HCT116 (cell line): ENCODE data around the gene ZNF584. TPM values are rescaled to one million over a fixed set of nuclear protein-coding genes. Genes with fewer than 3 reads are reported as not detected.

Experiments
- ATAC-seq: fragments of 200-7000 bp; cut with Tn5 transposase; 2 replicates; pipeline ENCODE4 v1.9.1; 2020; ENCODE audit warnings: mild to moderate bottlenecking, moderate library complexity
- BruUV-seq: library from RNA; stranded (reverse); fragments of 400-500 nt; replicated peaks from 2 replicates; lab custom pipeline; 2021; lab: Mats Ljungman, UMichigan
- CTCF ChIA-PET: fragments of 300-600 bp; sonication (Branson Sonifier 250); formaldehyde crosslinking; loops from one replicate; lab custom pipeline; 2021; ENCODE audit warnings: antibody characterized with exemption; lab: Charles Lee
- POLR2A ChIA-PET: fragments of 300-600, 350-600 bp; sonication (Branson Sonifier 250); formaldehyde crosslinking; loops from one replicate; lab custom pipeline; 2021; ENCODE audit warnings: antibody characterized with exemption; lab: Charles Lee
- RAD21 ChIA-PET, 2 experiments: fragments of 300-600 bp; sonication (Branson Sonifier 250); formaldehyde crosslinking; loops; one replicate each; lab custom pipeline; 2023; ENCODE audit warnings: low total read pairs in 2 of 2; ENCODE audit not compliant: uncharacterized antibody in 2 of 2, unreplicated experiment in 2 of 2, low non-redundant PET in 1 of 2; lab: Charles Lee
- DNase-seq: peaks from one replicate; pipeline ENCODE4 v3.0.0-alpha.2; 2010; ENCODE audit warnings: low read depth, low spot score
- H2AFZ ChIP-seq: fragments of 200-600 bp; shearing (Covaris generic), sonication (generic); 2 replicates; pipeline ENCODE4 v1.6.1; 2017; ENCODE audit warnings: low read depth, mixed run types, mixed read lengths, antibody characterized with exemption, low read length; ENCODE audit not compliant: poor library complexity, severe bottlenecking
- H3K27ac ChIP-seq: 2 replicates; pipeline ENCODE4 v1.5.1; 2012; ENCODE audit warnings: low read depth, low read length
- H3K27me3 ChIP-seq: fragments of 200-600 bp; sonication (generic); 2 replicates; pipeline ENCODE4 v1.6.1; 2016; ENCODE audit warnings: mixed run types, low read length, mixed read lengths; ENCODE audit not compliant: insufficient read depth
- H3K36me3 ChIP-seq, 2 experiments: fragments of 200-500 bp in 1 of 2; fragments of 200-600 bp in 1 of 2; sonication (Bioruptor generic) in 1 of 2; sonication (generic) in 1 of 2; 2 replicates each; pipeline versions ENCODE4 v1.5.1 to v1.6.1; 2014 to 2016; ENCODE audit warnings: low read length in 2 of 2, inconsistent platforms in 1 of 2, mixed read lengths in 1 of 2, mixed run types in 1 of 2; ENCODE audit not compliant: insufficient read depth in 2 of 2, control insufficient read depth in 1 of 2
- H3K4me1 ChIP-seq, 2 experiments: fragments of 200-600 bp in 1 of 2; sonication (generic) in 1 of 2; 2 replicates each; pipeline versions ENCODE4 v1.5.1 to v1.6.1; 2012 to 2017; ENCODE audit warnings: low read length in 2 of 2, inconsistent platforms in 1 of 2, mild to moderate bottlenecking in 1 of 2, mixed read lengths in 1 of 2, mixed run types in 1 of 2, moderate library complexity in 1 of 2; ENCODE audit not compliant: insufficient read depth in 2 of 2, control insufficient read depth in 1 of 2
- H3K4me2 ChIP-seq: fragments of 200-600 bp; sonication (generic); 2 replicates; pipeline ENCODE4 v1.6.1; 2017; ENCODE audit warnings: mixed run types, low read length, mixed read lengths
- H3K4me3 ChIP-seq, 2 experiments: fragments of 200-600 bp in 1 of 2; sonication (generic) in 1 of 2; replicated peaks in 1 of 2; 2 replicates each; pipeline ENCODE4 v1.5.1; 2011 to 2016; ENCODE audit warnings: low read length in 2 of 2, control low read depth in 1 of 2, low read depth in 1 of 2, mild to moderate bottlenecking in 1 of 2, mixed read lengths in 1 of 2, mixed run types in 1 of 2
- H3K79me2 ChIP-seq: fragments of 200-600 bp; sonication (generic); 2 replicates; pipeline ENCODE4 v1.6.1; 2017; ENCODE audit warnings: mild to moderate bottlenecking, mixed run types, low read length, moderate library complexity, mixed read lengths; ENCODE audit not compliant: insufficient read depth
- H3K9ac ChIP-seq: fragments of 200-600 bp; sonication (generic); 2 replicates; pipeline ENCODE4 v1.6.1; 2016; ENCODE audit warnings: low read length, mixed read lengths
- H3K9me2 ChIP-seq: fragments of 200-600 bp; sonication (generic), shearing (Covaris generic); 2 replicates; pipeline ENCODE4 v1.6.1; 2017; ENCODE audit warnings: mixed run types, mild to moderate bottlenecking, moderate library complexity; ENCODE audit not compliant: insufficient read depth
- H3K9me3 ChIP-seq, 2 experiments: fragments of 200-500 bp in 1 of 2; fragments of 200-600 bp in 1 of 2; sonication (Bioruptor generic) in 1 of 2; sonication (generic) in 1 of 2; 2 replicates each; pipeline ENCODE4 v1.6.1; 2014 to 2017; ENCODE audit warnings: low read length in 2 of 2, mixed read lengths in 2 of 2, inconsistent platforms in 1 of 2, low read depth in 1 of 2, mild to moderate bottlenecking in 1 of 2, mixed run types in 1 of 2, moderate library complexity in 1 of 2; ENCODE audit not compliant: control insufficient read depth in 1 of 2, insufficient read depth in 1 of 2
- H4K20me1 ChIP-seq: fragments of 200-600 bp; sonication (generic), shearing (Covaris generic); 2 replicates; pipeline ENCODE4 v1.6.1; 2017; ENCODE audit warnings: mixed run types, mild to moderate bottlenecking, moderate library complexity; ENCODE audit not compliant: insufficient read depth
- ATF3 ChIP-seq: IDR thresholded peaks from 2 replicates; pipeline ENCODE4 v1.6.1; 2012
- CTCF ChIP-seq, 3 experiments: fragments of 200-600 bp in 1 of 3; sonication (generic) in 1 of 3; IDR thresholded peaks in 2 of 3; conservative IDR thresholded peaks in 1 of 3; 2 replicates each; pipeline ENCODE4 v1.5.1; 2012 to 2017; ENCODE audit warnings: low read depth in 2 of 3, low read length in 2 of 3, antibody characterized with exemption in 1 of 3, borderline replicate concordance in 1 of 3, control low read depth in 1 of 3, mild to moderate bottlenecking in 1 of 3, mixed read lengths in 1 of 3, mixed run types in 1 of 3, moderate library complexity in 1 of 3; ENCODE audit not compliant: insufficient read depth in 1 of 3
- MAX ChIP-seq: IDR thresholded peaks from 2 replicates; pipeline ENCODE4 v1.6.1; 2012
- SP1 ChIP-seq: IDR thresholded peaks from 2 replicates; pipeline ENCODE4 v1.6.1; 2012; ENCODE audit warnings: low read depth
- TCF7L2 ChIP-seq: IDR thresholded peaks from 2 replicates; pipeline ENCODE4 v1.7.0; 2011; ENCODE audit warnings: borderline replicate concordance, inconsistent platforms; ENCODE audit not compliant: insufficient read depth, insufficient read length; ENCODE audit errors: extremely low read depth
- ZBTB33 ChIP-seq: IDR thresholded peaks from 2 replicates; pipeline ENCODE4 v1.6.1; 2011; ENCODE audit warnings: mild to moderate bottlenecking, low read length, moderate library complexity; ENCODE audit not compliant: insufficient replicate concordance; ENCODE audit errors: extremely low read depth
- intact Hi-C: fragments of 100-400 bp; cut with micrococcal nuclease; formaldehyde crosslinking; loops from 2 replicates; pipeline ENCODE4 v1.10.0; 2022
- total RNA-seq: library from RNA; stranded (reverse); gene quantifications from one replicate; pipeline ENCODE4 v1.2.1, GENCODE V29; 2021; ENCODE audit not compliant: unreplicated experiment

ZNF584 gene
- total RNA-seq, 1 experiment from 2014 or later: 25.8 TPM

GRCh38 chr19:58361900-58362271, 46.6 kb upstream of the ZNF584 start:
- no TSS peak for BruUV-seq
- Histone ChIP-seq H3K36me3 (no peaks in the 10 kb centered on the region), H3K9me2 (no peaks in the 10 kb centered on the region), H3K4me1 (peaks cover 6 to 19% of the 10 kb centered on the region in 2 experiments; a peak in 3 of 4 replicates), H3K27ac (peak overlapping the region; percentile 100), H4K20me1 (no peaks in the 10 kb centered on the region), H2AFZ (no peak overlapping the region), H3K79me2 (0 out of 2 replicates have a peak, but pooled peaks cover 3% of the 10 kb centered on the region), H3K4me2 (peak overlapping the region; percentile 91), H3K9ac (peak overlapping the region; percentile 93), H3K27me3 (no peaks in the 10 kb centered on the region), H3K4me3 (peak overlapping the region; percentile 81 to 90), H3K9me3 (no peaks in the 10 kb centered on the region)
- TF ChIP-seq TCF7L2 (peak; percentile 45), ZBTB33 (no peak), CTCF (IDR thresholded peaks at IDR 0.05 in 2 of 3, conservative IDR thresholded peaks at IDR 0.05 in 1 of 3; ENCODE audit: borderline replicate concordance in 1 of 3, insufficient read depth in 1 of 3, low read depth in 2 of 3, low read length in 2 of 3) (no peak), SP1 (no peak), MAX (peak; percentile 71), ATF3 (no peak)
- ChIA-PET RAD21 (interaction anchor here in 1 of 2 experiments (1.2 kb wide), 1 partner anchor 179 kb away, joined by 5 read pairs; the partner anchor contains the start of gene ZNF274), POLR2A (interaction anchor here (0.6 to 2.1 kb wide), 15 partner anchors 8 to 213 kb away, joined by 3 to 10 read pairs (median 5); partner anchors contain the start of genes TRIM28, ZBTB45, ZNF544 and ZNF584), CTCF (interaction anchor here (1.3 kb wide), 2 partner anchors 152 to 158 kb away, joined by 6 to 7 read pairs; partner anchors contain the start of gene ZBTB45)
- peak; percentile 46 for DNase-seq
- ATAC-seq: peak; percentile 45
- intact Hi-C loops: loop anchor here (1.0 kb wide), 2 partner anchors 19 to 35 kb away; partner anchors contain the start of gene ZNF837
